ENCODE measurements around the gene FGA. TPM values are rescaled to one million over a fixed set of nuclear protein-coding genes. Genes with fewer than 3 reads are reported as not detected.
"Not testable (repeated sequence)": the region's sequence is repeated elsewhere in the genome, so short reads cannot be mapped to it uniquely, and the experiment has no call there.

FGA gene
- total and polyA plus RNA-seq, 9 of the 15 experiments (the other 6 are each of a cell fraction or from before 2014, with no cell fraction given) = 0.04 to 2.5 (median 0.07) TPM; not detected in 5

DNA sequence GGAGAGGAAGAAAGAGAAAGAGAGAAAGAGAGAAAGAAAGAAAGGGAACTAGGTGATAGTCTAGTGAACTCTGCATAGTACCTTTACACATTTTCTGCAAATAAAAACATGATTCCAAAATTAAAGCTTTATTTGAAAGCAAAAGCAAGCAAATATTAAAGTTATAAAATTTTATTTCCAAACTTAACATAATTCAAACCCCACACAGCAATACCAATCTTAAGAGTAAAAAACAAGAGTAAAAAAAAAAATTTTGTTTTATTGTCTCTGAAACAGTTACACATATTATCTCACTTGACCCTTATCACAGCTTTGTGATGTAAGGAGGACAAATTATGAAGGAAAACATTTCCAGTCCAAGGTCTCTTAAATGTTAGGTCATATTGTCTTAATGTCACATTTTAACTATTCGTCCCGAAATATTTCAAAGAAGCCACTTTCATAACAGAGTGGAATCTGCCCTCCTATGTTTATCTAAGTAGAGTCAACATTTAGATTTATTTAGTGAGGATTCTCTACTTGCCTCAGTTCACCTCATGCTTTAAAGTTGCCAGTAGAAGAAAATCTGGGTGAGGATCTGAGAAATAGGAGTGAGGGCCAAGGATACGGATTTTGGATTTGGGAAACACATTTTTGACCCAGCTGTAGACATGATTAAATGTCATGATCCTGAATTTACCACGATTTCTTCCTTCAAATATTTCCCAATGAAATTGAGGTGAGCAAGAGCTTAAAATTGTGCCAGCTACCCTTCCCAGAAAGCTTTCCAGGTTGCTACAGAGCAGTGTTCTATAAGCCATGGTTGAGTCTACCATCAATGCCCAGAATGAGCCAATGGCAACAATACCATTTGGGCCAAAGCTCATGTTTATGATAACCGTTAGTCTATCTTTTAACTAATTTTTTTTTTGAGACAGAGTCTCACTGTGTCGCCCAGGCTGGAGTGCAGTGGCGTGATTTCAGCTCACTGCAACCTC is 7.5 kb upstream of the FGA start:
- TF ChIP-seq STAG1 (CRISPR knock-in tag; IDR thresholded peaks at IDR 0.05; ENCODE audit: borderline replicate concordance) (no peak), ZNF436 (CRISPR knock-in tag; IDR thresholded peaks at IDR 0.05) (no peak), MAZ (CRISPR knock-in tag; conservative IDR thresholded peaks at IDR 0.05 in 1 of 2, IDR thresholded peaks at IDR 0.05 in 1 of 2) (no peak), BRD4 (IDR thresholded peaks at IDR 0.05) (no peak)
- no peak for FAIRE-seq
- no peaks in the 10 kb centered on the region for H3K9me1 ChIP-seq (ENCODE audit: control insufficient read depth, insufficient read depth, low read length)
- WGBS (ENCODE audit: insufficient coverage, low coverage, missing lambda C conversion rate) = 2% methylated on average over 7 of the region's 7 CpGs
- no peak overlapping the region for H3K4me3 ChIP-seq
- H3K27me3 ChIP-seq (ENCODE audit: control insufficient read depth in 2 of 2, insufficient read depth in 2 of 2, low read length in 2 of 2) = 0 out of 5 replicates have a peak, but pooled peaks cover 0 to 4% of the 10 kb centered on the region in 2 experiments
- ChIA-PET CTCF (ENCODE audit: low intra/inter-chr PET ratio) (no interaction called here), POLR2A (interaction anchor here (0.8 to 1.7 kb wide), 3 partner anchors 8 to 15 kb away, joined by 3 to 8 read pairs (median 4); no protein-coding TSS in a partner anchor)
- no peak overlapping the region for H3K9ac ChIP-seq (ENCODE audit: insufficient read depth in 1 of 2, low read depth in 2 of 2, low read length in 2 of 2)
- H3K4me2 ChIP-seq (ENCODE audit: insufficient read depth, low read length) = no peak overlapping the region
- no peaks in the 10 kb centered on the region for H4K20me1 ChIP-seq (replicated peaks; ENCODE audit: control insufficient read depth, insufficient read depth, low read length)
- BruUV-seq (replicated peaks) = no TSS peak
- intact Hi-C loops (cut with micrococcal nuclease) (no loop called here), in situ Hi-C loops (cut with MboI) (no loop called here)
- H3K4me1 ChIP-seq (replicated peaks in 1 of 2; ENCODE audit: control insufficient read depth in 2 of 2, insufficient read depth in 2 of 2, low read length in 2 of 2) = no peaks in the 10 kb centered on the region
- H2AFZ ChIP-seq (ENCODE audit: low read depth, low read length) = no peak overlapping the region
- no peak for DNase-seq (ENCODE audit: extremely low read depth in 1 of 4, low spot score in 3 of 4)
- H3K9me3 ChIP-seq (replicated peaks; ENCODE audit: control insufficient read depth, insufficient read depth, low read depth, low read length) = no peaks in the 10 kb centered on the region
- no peak for ATAC-seq
- no peak overlapping the region for H3K27ac ChIP-seq (ENCODE audit: extremely low read depth, low read depth, low read length)
- H3K79me2 ChIP-seq (ENCODE audit: control insufficient read depth, insufficient read depth, low read length) = no peaks in the 10 kb centered on the region
- no peaks in the 10 kb centered on the region for H3K36me3 ChIP-seq (ENCODE audit: control insufficient read depth, insufficient read depth, low read length)

DNA sequence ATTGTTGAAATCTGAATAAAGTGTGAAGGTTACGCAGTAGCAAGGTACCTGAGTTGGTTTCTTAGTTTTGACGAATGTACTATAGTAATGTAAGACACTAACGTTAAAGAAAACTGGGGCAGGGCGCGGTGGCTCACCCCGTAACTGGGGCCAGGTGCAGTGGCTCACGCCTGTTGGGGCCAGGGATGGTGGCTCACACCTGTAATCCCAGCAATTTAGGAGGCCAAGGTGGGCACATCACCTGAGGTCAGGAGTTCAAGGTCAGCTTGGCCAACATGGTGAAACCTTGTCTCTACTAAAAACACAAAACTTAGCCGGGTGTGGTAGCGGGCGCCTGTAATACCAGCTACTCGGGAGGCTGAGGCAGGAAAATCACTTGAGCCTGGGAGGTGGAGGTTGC is 6.7 kb upstream of the FGA start:
- in situ Hi-C loops (cut with MboI); intact Hi-C loops (cut with micrococcal nuclease); ATAC-seq; CTCF ChIA-PET (ENCODE audit: low intra/inter-chr PET ratio); H3K9me3 ChIP-seq (replicated peaks; ENCODE audit: control insufficient read depth, insufficient read depth, low read depth, low read length); H4K20me1 ChIP-seq (replicated peaks; ENCODE audit: control insufficient read depth, insufficient read depth, low read length); H3K4me3 ChIP-seq; H2AFZ ChIP-seq (ENCODE audit: low read depth, low read length); H3K4me2 ChIP-seq (ENCODE audit: insufficient read depth, low read length); DNase-seq (ENCODE audit: extremely low read depth in 1 of 4, low spot score in 3 of 4); H3K4me1 ChIP-seq (replicated peaks in 1 of 2; ENCODE audit: control insufficient read depth in 2 of 2, insufficient read depth in 2 of 2, low read length in 2 of 2); H3K36me3 ChIP-seq (ENCODE audit: control insufficient read depth, insufficient read depth, low read length); H3K27ac ChIP-seq (ENCODE audit: extremely low read depth, low read depth, low read length); H3K27me3 ChIP-seq (ENCODE audit: control insufficient read depth in 2 of 2, insufficient read depth in 2 of 2, low read length in 2 of 2); H3K9ac ChIP-seq (ENCODE audit: insufficient read depth in 1 of 2, low read depth in 2 of 2, low read length in 2 of 2); H3K79me2 ChIP-seq (ENCODE audit: control insufficient read depth, insufficient read depth, low read length); H3K9me1 ChIP-seq (ENCODE audit: control insufficient read depth, insufficient read depth, low read length); BruUV-seq (replicated peaks); FAIRE-seq: not testable (repeated sequence)
- POLR2A ChIA-PET = interaction anchor here (0.8 to 1.7 kb wide), 2 partner anchors 8 to 14 kb away, joined by 4 to 8 read pairs; no protein-coding TSS in a partner anchor
- 5% methylated on average over 11 of the region's 11 CpGs for WGBS (ENCODE audit: insufficient coverage, low coverage, missing lambda C conversion rate)

Data from K562 (cell line).